NCI-H345 (cell line): Measurements from ENCODE around the gene TES.
"Not testable (repeated sequence)": the region's sequence is repeated elsewhere in the genome, so short reads cannot be mapped to it uniquely, and the experiment has no call there.

ENCODE experiments used
- DNase-seq: peaks from one replicate; lab custom pipeline; 2025; lab: John Stamatoyannopoulos, UW

The TES gene

GRCh38 chr7:116290740-116291139, 80.4 kb downstream of the TES start:
- DNase-seq = no peak

DNA sequence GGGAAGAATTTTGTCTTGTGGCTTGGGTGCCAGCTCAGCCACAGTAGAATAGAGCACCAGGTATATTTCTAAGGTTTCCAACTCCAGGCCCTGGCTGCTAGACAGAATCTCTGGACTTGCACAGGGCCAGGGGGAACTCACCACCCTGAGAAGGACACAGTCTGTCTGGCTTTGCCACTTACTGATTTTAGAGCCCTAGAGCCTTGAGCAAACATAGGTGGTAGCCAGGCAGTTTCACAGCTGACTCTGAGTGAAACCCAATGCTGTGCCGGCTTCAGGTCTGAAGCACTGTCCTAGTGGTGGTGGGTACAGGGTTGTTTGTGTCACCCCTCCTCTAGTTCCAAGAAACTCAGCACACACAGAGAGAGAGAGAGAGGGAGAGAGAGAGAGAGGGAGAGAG, 81.6 kb downstream of the TES start:
- no peak for DNase-seq

- no peak for DNase-seq
These were observed 82.0 kb downstream of the TES start for GRCh38 chr7:116292381-116292780.

DNA sequence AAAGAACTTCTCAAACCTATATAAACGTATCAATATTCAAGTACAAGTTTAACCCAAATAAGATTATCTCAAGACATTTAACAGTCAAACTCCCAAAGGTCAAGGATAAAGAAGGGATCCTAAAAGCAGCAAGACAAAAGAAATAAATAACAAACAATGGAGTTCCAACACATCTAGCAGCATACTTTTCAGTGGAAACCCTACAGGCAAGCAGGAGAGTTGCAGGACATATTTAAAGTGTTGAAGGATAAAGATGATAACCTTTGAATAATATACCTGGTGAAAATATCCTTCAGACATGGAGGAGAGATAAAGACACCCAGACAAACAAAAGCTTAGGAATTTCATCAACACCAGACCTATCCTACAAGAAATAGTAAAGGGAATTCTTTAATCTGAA, 82.8 kb downstream of the TES start:
- DNase-seq = no peak

GRCh38 chr7:116293633-116294032, 83.3 kb downstream of the TES start:
- no peak for DNase-seq

GRCh38 chr7:116295903-116296302, 85.6 kb downstream of the TES start:
- DNase-seq = not testable (repeated sequence)

DNA sequence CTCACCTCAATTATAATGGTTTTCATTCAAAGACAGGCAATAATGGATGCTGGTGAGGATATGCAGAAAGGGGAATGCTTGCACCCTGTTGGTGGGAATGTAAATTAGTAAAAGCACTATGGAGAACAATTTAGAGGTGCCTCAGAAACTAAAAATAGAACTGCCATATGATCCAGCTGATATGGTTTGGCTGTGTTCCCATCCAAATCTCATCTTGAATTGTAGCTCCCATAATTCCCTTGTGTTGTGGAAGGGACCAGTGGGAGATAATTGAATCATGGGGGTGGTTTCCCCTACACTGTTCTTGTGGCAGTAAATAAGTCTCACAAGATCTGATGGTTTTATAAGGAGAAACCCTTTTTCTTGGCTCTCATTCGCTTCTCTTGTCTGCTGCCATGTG, 87.7 kb downstream of the TES start:
- DNase-seq = no peak

DNA sequence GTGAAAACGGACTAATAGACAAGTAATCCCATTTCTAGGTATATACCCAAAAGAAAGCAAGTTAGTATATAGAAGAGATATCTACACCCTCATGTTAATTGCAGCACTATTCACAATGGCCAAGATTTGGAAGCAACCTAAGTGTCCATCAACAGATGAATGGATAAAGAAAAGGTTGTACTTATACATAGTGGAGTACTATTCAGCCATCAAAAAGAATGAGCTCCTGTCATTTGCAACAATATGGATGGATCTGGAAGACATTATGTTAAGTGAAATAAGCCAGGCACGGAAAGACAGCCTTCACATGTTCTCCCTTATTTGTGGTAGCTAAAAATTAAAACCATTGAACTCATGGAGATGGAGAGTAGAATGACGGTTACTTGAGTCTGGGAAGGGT, 88.2 kb downstream of the TES start:
- DNase-seq = no peak

GRCh38 chr7:116305485-116306408, 95.4 kb downstream of the TES start:
- no peak for DNase-seq

- no peak for DNase-seq
These were observed 96.2 kb downstream of the TES start for GRCh38 chr7:116306409-116307048.

DNA sequence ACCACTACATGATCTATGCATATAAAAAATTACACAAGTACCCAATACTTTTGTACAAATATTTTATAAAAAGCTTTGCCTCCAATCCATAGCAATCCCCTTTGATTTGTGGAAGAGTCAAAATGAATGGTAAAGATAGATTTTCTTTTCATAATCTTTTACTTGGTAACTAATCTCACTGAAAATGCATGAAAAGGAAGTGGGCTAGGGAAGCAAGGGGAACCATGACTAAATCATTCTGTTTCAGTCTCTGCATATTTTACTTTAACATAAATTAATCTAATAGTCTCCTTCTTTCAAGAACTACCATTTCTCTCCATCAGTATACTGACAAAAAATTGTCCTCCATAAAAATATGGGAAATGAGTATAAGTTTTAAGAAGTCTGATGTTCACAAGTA, 96.9 kb downstream of the TES start:
- no peak for DNase-seq
